Left ventricle myocardium inferior (tissue), 1 donor: ENCODE data around the gene ITPKB. TPM values are rescaled to one million over a fixed set of nuclear protein-coding genes. Genes with fewer than 3 reads are reported as not detected.

ENCODE experiments used
- DNase-seq: peaks from one replicate; pipeline ENCODE4 v3.0.0-alpha.2; 2020
- H3K27ac ChIP-seq: fragments of 200-600 bp; replicated peaks from 2 replicates; pipeline ENCODE4 v1.8.0; 2021
- H3K27me3 ChIP-seq: fragments of 200-600 bp; 2 replicates; pipeline ENCODE4 v1.8.0; 2021; ENCODE audit warnings: low read depth
- H3K36me3 ChIP-seq: fragments of 200-600 bp; 2 replicates; pipeline ENCODE4 v1.8.0; 2021
- H3K4me1 ChIP-seq: fragments of 200-600 bp; 2 replicates; pipeline ENCODE4 v1.8.0; 2021
- H3K4me3 ChIP-seq: fragments of 200-600 bp; 2 replicates; pipeline ENCODE4 v1.8.0; 2021; ENCODE audit warnings: mild to moderate bottlenecking, moderate library complexity
- H3K9me3 ChIP-seq: fragments of 200-600 bp; replicated peaks from 2 replicates; pipeline ENCODE4 v1.8.0; 2021
- CTCF ChIP-seq: fragments of 200-600 bp; IDR thresholded peaks from 2 replicates; pipeline ENCODE4 v1.8.0; 2021; ENCODE audit warnings: antibody characterized with exemption, mild to moderate bottlenecking, borderline replicate concordance
- intact Hi-C: fragments of 100-400 bp; cut with micrococcal nuclease; formaldehyde crosslinking; loops from one replicate; pipeline ENCODE4 v1.11.0; 2022
- total RNA-seq: library from RNA; stranded (reverse); fragmentation: NEBNext Ultra II Directional; extraction: Animal tissue kit (Norgen Biotek cat#: 25700); gene quantifications from one replicate; pipeline ENCODE4 v1.2.1, GENCODE V29; 2021
- donor health status: DM: no; HTN: yes; CAD: no; lungs with severe emphysema.

ITPKB gene
- total RNA-seq, 1 donor from 2014 or later, result 15.7 TPM

DNA sequence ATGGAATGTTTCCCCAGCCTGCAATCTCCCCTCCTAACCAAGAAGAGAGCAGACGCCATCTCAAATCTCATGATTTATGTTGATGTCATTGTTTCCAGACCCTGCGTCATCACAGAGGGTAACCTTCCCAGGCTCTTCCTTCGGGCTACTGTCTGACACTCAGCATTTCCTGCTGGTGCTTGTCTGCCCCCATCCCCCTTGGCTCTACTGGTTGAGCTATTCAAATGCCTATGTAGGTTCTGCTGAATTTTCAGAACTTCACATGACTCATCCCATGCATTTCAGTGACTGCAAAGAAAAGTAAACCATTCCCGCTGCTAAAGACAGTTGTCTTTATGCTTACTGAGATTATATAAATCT, 24.8 kb upstream of the ITPKB start:
- Histone ChIP-seq H3K27ac (no peak overlapping the region), H3K36me3 (no peaks in the 10 kb centered on the region), H3K27me3 (peaks cover 28% of the 10 kb centered on the region), H3K4me1 (no peaks in the 10 kb centered on the region), H3K4me3 (no peak overlapping the region), H3K9me3 (no peaks in the 10 kb centered on the region)
- TF ChIP-seq CTCF, result no peak
- DNase-seq, result no peak
- intact Hi-C loops, result no loop called here

DNA sequence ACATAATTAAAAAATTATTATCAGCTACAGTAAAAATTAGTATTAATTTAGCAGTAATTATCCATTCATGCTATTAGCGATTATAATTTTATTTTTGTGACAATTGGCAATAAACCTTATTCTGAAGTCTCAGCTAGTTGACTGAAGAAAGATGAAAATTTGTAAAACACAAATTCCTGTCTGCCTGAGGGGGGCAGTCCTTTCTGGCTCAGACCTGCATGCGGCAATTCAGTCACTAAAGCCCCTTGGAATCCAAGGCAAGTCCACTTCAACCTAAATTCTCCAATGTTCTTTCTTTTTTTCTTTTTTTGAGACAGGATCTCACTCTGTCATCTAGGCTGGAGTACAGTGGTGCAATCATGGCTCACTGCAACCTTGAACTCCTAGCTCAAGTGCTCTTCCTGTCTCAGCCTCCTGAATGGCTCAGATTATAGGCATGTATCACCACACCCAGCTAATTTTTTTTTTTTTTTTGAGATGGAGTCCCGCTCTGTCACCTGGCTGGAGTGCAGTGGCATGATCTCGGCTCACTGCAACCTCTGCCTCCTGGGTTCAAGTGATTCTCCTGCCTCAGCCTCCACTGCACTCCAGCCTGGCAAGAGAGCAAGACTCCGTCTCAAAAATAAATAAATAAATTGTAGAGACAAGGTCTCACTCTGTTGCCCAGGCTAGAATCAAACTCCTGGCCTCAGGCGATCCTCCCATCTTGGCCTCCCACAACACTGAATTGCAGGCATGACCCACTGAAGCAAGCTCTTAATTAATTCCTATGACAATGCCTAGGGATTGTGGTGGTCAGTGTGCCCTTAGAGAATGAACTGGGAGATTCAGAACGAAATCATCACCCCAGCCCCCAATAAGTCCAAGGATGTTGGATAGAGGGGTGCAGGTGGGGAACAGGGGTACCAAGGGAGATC, 24.2 kb upstream of the ITPKB start:
- intact Hi-C loops, result no loop called here
- H3K4me3 ChIP-seq, result no peak overlapping the region
- DNase-seq, result no peak
- no peak overlapping the region for H3K27ac ChIP-seq
- no peaks in the 10 kb centered on the region for H3K9me3 ChIP-seq
- no peaks in the 10 kb centered on the region for H3K4me1 ChIP-seq
- H3K27me3 ChIP-seq, result peaks cover 28% of the 10 kb centered on the region
- H3K36me3 ChIP-seq, result no peaks in the 10 kb centered on the region
- no peak for TF ChIP-seq CTCF

DNA sequence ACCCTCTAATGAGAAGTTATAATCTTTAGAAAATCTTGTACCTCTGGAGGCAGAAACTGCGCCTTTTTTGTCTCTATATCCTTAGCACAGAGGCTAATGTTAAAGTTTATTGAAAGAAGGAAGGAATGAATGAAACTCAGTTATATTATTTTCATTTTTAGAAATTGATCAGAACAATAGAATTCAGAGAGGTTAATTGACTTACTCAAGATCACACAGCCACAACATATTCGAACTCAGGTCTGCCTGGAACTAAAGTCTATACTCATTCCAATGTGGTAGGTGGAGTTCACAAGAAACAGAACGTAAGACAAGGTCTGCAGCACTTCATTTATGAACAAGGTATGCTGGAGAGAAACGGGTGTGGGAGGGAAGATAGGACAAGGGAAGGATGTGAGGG, 23.0 kb upstream of the ITPKB start:
- peaks cover 28% of the 10 kb centered on the region for H3K27me3 ChIP-seq
- no peak overlapping the region for H3K4me3 ChIP-seq
- intact Hi-C loops, result no loop called here
- TF ChIP-seq CTCF, result no peak
- H3K36me3 ChIP-seq, result no peaks in the 10 kb centered on the region
- H3K27ac ChIP-seq, result no peak overlapping the region
- no peak for DNase-seq
- H3K4me1 ChIP-seq, result no peaks in the 10 kb centered on the region
- no peaks in the 10 kb centered on the region for H3K9me3 ChIP-seq

GRCh38 chr1:226761322-226761721, 22.2 kb upstream of the ITPKB start:
- H3K36me3 ChIP-seq, result no peaks in the 10 kb centered on the region
- no peak for TF ChIP-seq CTCF
- intact Hi-C loops, result no loop called here
- no peaks in the 10 kb centered on the region for H3K4me1 ChIP-seq
- H3K27ac ChIP-seq, result no peak overlapping the region
- H3K4me3 ChIP-seq, result no peak overlapping the region
- DNase-seq, result no peak
- no peaks in the 10 kb centered on the region for H3K9me3 ChIP-seq
- peaks cover 24% of the 10 kb centered on the region for H3K27me3 ChIP-seq

DNA sequence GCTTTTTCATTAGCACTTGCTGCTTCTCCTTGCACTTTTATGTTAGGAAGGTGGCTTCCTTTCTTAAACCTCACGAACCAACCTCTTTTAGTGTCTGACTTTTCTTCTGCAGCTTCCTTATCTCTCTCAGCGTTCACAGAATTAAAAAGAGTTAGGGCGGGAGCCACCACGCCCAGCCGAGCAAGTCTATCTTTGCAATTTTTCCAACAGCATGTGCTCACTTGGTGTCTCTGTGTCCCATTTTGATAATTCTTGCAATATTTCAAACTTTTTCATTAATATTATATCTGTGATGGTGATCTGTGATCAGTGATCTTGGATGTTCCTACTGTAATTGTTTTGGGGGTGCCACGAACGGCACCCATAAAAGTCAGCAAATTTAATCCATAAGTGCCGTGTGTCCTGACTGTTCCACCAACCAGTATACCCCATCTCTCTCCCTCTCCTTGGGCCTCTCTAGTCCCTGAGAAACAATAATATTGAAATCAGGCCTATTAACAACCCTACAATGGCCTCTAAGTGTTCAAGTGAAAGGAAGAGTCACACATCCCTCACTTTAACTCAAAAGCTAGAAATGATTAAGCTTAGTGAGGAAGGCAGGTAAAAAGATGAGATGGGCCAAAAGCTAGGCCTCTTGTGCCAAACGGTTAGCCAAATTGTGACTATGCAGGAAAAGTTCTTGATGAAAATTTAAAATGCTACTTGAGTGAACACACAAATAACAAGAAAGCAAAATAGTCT, 15.9 kb upstream of the ITPKB start:
- DNase-seq, result no peak
- no peak for TF ChIP-seq CTCF
- Histone ChIP-seq H3K4me3 (no peak overlapping the region), H3K9me3 (no peaks in the 10 kb centered on the region), H3K36me3 (no peaks in the 10 kb centered on the region), H3K27me3 (no peaks in the 10 kb centered on the region), H3K27ac (no peak overlapping the region), H3K4me1 (no peaks in the 10 kb centered on the region)
- intact Hi-C loops, result no loop called here
